ENCODE measurements around the gene HBEGF.

The HBEGF gene

DNA sequence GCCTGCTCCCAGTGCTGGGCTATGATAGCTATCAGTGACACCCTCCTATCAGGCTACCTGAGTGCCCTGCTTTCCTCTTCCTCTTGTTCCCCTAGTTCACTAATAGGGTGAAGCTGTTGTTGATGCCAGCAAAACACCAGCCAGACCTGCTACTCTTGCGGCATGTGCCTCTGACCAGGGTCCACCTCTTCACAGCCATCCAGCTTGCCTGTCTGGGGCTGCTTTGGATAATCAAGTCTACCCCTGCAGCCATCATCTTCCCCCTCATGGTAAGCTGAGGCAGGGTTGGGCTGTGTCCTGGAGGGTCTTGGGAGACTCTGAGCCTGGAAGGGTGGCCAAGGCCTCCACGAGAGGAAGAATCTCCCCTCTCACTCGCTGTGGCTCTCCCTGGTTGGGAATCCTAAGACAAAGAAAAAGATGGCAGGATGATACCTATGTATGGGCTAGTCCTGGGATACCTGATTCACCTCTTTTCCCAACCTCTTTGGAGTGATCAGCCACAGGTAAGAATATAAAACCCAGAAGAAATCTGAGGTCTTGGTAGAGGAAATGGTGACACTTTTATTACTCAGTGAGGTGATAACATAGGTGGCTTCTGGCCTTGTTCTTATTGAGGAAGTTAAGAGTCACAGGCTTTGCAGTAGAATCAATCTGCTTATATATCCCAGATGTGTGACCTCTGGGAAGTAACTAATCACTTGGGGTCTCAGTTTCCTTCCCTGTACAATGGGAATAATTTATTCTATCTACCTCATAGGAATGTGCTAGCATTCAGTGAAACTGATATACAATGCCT is 25.2 kb upstream of the HBEGF start:
- TF ChIP-seq FOXP2 (optimal IDR thresholded peaks at IDR 0.05; ENCODE audit: borderline replicate concordance, extremely low read depth, extremely low read length, insufficient read depth) (no peak), POLR2AphosphoS5 (IDR thresholded peaks at IDR 0.05; ENCODE audit: low read depth, low read length) (no peak), TAF1 (IDR thresholded peaks at IDR 0.05; ENCODE audit: borderline replicate concordance, insufficient read depth, low read length) (no peak)

DNA sequence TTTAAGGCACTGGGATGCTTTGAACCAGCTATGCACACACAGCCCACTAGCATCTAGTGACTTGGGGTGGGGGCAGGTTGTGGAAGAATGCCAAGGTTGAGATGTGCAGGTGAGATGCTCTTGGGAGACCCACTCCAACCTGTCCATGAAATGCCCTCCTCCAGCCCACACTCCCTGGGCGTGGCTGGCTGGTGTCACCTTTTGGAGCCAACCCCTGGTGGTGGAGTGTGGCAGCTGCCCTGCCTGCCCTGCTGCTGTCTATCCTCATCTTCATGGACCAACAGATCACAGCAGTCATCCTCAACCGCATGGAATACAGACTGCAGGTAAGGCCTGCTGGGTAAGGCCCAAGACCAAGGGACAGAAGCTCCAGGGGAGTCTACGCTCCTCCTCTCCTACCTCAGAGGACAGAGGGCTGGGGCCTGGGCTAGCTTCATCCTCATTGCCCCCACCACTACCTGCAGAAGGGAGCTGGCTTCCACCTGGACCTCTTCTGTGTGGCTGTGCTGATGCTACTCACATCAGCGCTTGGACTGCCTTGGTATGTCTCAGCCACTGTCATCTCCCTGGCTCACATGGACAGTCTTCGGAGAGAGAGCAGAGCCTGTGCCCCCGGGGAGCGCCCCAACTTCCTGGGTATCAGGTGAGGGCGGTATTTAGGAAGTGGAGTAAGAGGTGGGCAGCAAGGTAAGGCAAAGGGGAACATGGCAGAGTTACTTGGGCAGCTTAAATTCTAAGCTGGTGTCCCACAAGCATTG is 21.0 kb upstream of the HBEGF start:
- TF ChIP-seq, protein P1, sequence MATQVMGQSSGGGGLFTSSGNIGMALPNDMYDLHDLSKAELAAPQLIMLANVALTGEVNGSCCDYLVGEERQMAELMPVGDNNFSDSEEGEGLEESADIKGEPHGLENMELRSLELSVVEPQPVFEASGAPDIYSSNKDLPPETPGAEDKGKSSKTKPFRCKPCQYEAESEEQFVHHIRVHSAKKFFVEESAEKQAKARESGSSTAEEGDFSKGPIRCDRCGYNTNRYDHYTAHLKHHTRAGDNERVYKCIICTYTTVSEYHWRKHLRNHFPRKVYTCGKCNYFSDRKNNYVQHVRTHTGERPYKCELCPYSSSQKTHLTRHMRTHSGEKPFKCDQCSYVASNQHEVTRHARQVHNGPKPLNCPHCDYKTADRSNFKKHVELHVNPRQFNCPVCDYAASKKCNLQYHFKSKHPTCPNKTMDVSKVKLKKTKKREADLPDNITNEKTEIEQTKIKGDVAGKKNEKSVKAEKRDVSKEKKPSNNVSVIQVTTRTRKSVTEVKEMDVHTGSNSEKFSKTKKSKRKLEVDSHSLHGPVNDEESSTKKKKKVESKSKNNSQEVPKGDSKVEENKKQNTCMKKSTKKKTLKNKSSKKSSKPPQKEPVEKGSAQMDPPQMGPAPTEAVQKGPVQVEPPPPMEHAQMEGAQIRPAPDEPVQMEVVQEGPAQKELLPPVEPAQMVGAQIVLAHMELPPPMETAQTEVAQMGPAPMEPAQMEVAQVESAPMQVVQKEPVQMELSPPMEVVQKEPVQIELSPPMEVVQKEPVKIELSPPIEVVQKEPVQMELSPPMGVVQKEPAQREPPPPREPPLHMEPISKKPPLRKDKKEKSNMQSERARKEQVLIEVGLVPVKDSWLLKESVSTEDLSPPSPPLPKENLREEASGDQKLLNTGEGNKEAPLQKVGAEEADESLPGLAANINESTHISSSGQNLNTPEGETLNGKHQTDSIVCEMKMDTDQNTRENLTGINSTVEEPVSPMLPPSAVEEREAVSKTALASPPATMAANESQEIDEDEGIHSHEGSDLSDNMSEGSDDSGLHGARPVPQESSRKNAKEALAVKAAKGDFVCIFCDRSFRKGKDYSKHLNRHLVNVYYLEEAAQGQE (IDR thresholded peaks at IDR 0.05; ENCODE audit: insufficient read depth in 1 of 2, low read depth in 2 of 2, low read length in 2 of 2): no peak
- no peak for TF ChIP-seq SIN3A (IDR thresholded peaks at IDR 0.05; ENCODE audit: borderline replicate concordance, insufficient read depth, low read length)
- TF ChIP-seq POLR2AphosphoS5 (IDR thresholded peaks at IDR 0.05; ENCODE audit: low read depth, low read length): no peak
- TF ChIP-seq TAF1 (IDR thresholded peaks at IDR 0.05; ENCODE audit: borderline replicate concordance, insufficient read depth, low read length): no peak
- no peak for TF ChIP-seq FOXP2 (optimal IDR thresholded peaks at IDR 0.05; ENCODE audit: borderline replicate concordance, extremely low read depth, extremely low read length, insufficient read depth)

DNA sequence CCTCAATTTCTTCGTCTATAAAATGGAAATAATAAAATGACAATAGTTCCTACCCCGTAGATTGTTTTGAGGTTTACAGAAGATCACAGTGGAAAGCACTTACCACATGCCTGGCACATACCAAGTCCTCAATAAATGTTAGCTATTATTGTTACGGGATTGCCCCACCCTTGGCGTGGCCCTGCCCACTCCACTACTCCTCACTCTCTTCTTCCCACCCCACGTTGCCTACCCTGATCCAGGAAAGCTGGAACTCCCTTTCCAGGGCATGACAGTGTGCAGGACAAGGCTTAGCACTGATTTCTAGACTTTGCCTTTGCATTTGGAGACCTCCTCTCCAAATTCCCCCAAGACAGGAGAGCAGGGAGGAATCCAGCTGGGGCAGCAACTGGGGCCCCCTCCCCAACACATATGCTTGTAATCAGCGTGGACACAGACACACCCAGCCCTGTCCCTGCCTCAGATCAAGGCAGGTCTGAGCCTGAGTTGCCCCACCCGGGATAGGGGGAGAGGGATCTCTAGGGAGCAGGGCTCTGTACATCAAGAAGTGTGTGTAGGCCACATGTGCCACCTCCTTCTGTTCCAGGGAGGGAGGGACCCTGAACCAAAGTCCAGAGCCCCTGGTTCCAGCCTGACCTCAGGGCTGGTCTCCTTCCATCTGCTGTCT is 20.3 kb upstream of the HBEGF start:
- TF ChIP-seq TAF1 (IDR thresholded peaks at IDR 0.05; ENCODE audit: borderline replicate concordance, insufficient read depth, low read length): no peak
- TF ChIP-seq, protein P1 (IDR thresholded peaks at IDR 0.05; ENCODE audit: insufficient read depth in 1 of 2, low read depth in 2 of 2, low read length in 2 of 2): no peak
- TF ChIP-seq POLR2AphosphoS5 (IDR thresholded peaks at IDR 0.05; ENCODE audit: low read depth, low read length): no peak
- no peak for TF ChIP-seq FOXP2 (optimal IDR thresholded peaks at IDR 0.05; ENCODE audit: borderline replicate concordance, extremely low read depth, extremely low read length, insufficient read depth)
- no peak for TF ChIP-seq SIN3A (IDR thresholded peaks at IDR 0.05; ENCODE audit: borderline replicate concordance, insufficient read depth, low read length)

DNA sequence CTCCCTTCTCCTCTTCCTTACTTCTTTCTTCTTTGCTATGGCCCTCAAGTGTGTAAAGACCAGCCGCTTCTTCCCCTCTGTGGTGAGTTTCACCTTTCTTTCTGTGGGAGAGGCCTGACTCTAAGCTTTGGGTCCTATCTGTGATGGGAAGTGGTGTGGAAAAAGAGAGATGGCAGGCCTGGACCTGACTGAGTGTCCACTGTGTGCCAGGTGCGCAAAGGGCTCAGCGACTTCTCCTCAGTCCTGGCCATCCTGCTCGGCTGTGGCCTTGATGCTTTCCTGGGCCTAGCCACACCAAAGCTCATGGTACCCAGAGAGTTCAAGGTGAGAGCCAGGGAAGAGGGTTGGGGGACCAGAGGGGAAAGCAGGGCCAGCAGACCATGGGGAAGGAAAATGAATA is 19.5 kb upstream of the HBEGF start:
- TF ChIP-seq, protein P1 (IDR thresholded peaks at IDR 0.05; ENCODE audit: insufficient read depth in 1 of 2, low read depth in 2 of 2, low read length in 2 of 2): no peak
- TF ChIP-seq FOXP2 (optimal IDR thresholded peaks at IDR 0.05; ENCODE audit: borderline replicate concordance, extremely low read depth, extremely low read length, insufficient read depth) (no peak), POLR2AphosphoS5 (IDR thresholded peaks at IDR 0.05; ENCODE audit: low read depth, low read length) (no peak), SIN3A (IDR thresholded peaks at IDR 0.05; ENCODE audit: borderline replicate concordance, insufficient read depth, low read length) (no peak), TAF1 (IDR thresholded peaks at IDR 0.05; ENCODE audit: borderline replicate concordance, insufficient read depth, low read length) (no peak)

DNA sequence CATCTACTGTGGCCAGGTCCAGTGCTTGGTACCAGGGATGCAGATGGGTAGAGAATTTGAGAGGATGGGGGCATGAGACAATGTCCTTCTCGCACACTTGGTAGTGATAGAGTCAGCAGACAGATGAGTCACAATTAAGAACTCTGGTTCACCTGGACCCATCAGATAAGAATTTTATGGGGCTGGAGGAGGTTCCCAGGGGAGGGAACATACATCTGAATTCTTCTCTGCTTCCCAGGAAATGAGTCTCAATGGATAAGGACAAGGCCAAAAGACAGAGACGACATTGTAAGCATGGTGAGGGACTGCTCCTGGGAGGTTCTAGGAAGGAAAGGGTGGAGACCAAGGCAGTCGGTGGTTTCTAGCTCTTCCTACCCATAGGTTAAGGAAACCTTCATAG is 18.9 kb upstream of the HBEGF start:
- TF ChIP-seq POLR2AphosphoS5 (IDR thresholded peaks at IDR 0.05; ENCODE audit: low read depth, low read length) (no peak), FOXP2 (optimal IDR thresholded peaks at IDR 0.05; ENCODE audit: borderline replicate concordance, extremely low read depth, extremely low read length, insufficient read depth) (no peak), TAF1 (IDR thresholded peaks at IDR 0.05; ENCODE audit: borderline replicate concordance, insufficient read depth, low read length) (no peak), SIN3A (IDR thresholded peaks at IDR 0.05; ENCODE audit: borderline replicate concordance, insufficient read depth, low read length) (no peak)
- TF ChIP-seq, protein P1 (IDR thresholded peaks at IDR 0.05; ENCODE audit: insufficient read depth in 1 of 2, low read depth in 2 of 2, low read length in 2 of 2): no peak

Data from PFSK-1 (cell line).